ENCODE data around the gene RGS6. TPM values are rescaled to one million over a fixed set of nuclear protein-coding genes. Genes with fewer than 3 reads are reported as not detected.

The RGS6 gene
- total and polyA plus RNA-seq, 4 donors: 0.21 to 5.4 (median 0.45) TPM

GRCh38 chr14:72513965-72514659 is 581.9 kb downstream of the RGS6 start:
- no peaks in the 10 kb centered on the region for H3K36me3 ChIP-seq (ENCODE audit: control insufficient read depth in 4 of 4, insufficient read depth in 4 of 4, low read length in 4 of 4)
- WGBS, 2 donors: 53 to 54% methylated on average over 11 of the region's 11 CpGs
- TF ChIP-seq CTCF (IDR thresholded peaks at IDR 0.05; ENCODE audit: control extremely low read depth, extremely low read depth): peak; percentile 11
- peaks cover 0 to 7% (median 0%) of the 10 kb centered on the region in 5 donors for H3K4me1 ChIP-seq (ENCODE audit: control insufficient read depth in 5 of 5, insufficient read depth in 5 of 5, low read length in 5 of 5)
- H3K4me3 ChIP-seq: no peak overlapping the region
- H3K9me3 ChIP-seq (ENCODE audit: control insufficient read depth in 4 of 4, insufficient read depth in 3 of 4, low read length in 3 of 4): no peaks in the 10 kb centered on the region
- no peaks in the 10 kb centered on the region for H3K27me3 ChIP-seq (ENCODE audit: control insufficient read depth in 3 of 3, insufficient read depth in 3 of 3, low read length in 2 of 3)
- H3K27ac ChIP-seq (ENCODE audit: low read depth in 1 of 2, low read length in 1 of 2): no peak overlapping the region
- DNase-seq (peak in 2 of 3 donors; percentile 66 to 72), ATAC-seq (ENCODE audit: insufficient read depth, low FRiP score) (no peak)
- H3K9ac ChIP-seq (ENCODE audit: insufficient read depth in 1 of 2, low read length in 2 of 2): no peak overlapping the region

DNA sequence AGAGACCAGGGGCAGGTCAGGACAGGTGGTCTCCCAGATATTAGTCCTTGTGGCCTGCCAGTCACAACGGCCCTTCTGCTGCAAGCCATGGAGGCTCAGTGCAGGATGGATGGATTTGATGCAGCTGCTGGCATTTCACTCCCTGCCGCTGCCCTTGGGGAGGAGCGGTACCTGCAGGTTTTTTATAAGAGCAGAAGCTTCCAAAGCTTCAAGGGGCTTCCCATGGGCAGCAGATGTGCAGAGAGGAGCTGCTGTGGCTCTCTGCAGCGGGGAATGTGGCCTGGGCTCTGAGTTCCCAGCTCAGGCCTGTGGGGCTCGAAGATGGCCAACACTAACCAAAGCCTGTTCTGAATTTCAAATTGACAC is 582.4 kb downstream of the RGS6 start:
- no peaks in the 10 kb centered on the region for H3K36me3 ChIP-seq (ENCODE audit: control insufficient read depth in 4 of 4, insufficient read depth in 4 of 4, low read length in 4 of 4)
- WGBS, 2 donors: 88 to 89% methylated on average over 5 of the region's 5 CpGs
- ATAC-seq (ENCODE audit: insufficient read depth, low FRiP score) (no peak), DNase-seq (no peak)
- peaks cover 0 to 7% (median 0%) of the 10 kb centered on the region in 5 donors for H3K4me1 ChIP-seq (ENCODE audit: control insufficient read depth in 5 of 5, insufficient read depth in 5 of 5, low read length in 5 of 5)
- H3K4me3 ChIP-seq: no peak overlapping the region
- no peaks in the 10 kb centered on the region for H3K9me3 ChIP-seq (ENCODE audit: control insufficient read depth in 4 of 4, insufficient read depth in 3 of 4, low read length in 3 of 4)
- no peak for TF ChIP-seq CTCF (IDR thresholded peaks at IDR 0.05; ENCODE audit: control extremely low read depth, extremely low read depth)
- no peak overlapping the region for H3K27ac ChIP-seq (ENCODE audit: low read depth in 1 of 2, low read length in 1 of 2)
- no peaks in the 10 kb centered on the region for H3K27me3 ChIP-seq (ENCODE audit: control insufficient read depth in 3 of 3, insufficient read depth in 3 of 3, low read length in 2 of 3)
- no peak overlapping the region for H3K9ac ChIP-seq (ENCODE audit: insufficient read depth in 1 of 2, low read length in 2 of 2)

DNA sequence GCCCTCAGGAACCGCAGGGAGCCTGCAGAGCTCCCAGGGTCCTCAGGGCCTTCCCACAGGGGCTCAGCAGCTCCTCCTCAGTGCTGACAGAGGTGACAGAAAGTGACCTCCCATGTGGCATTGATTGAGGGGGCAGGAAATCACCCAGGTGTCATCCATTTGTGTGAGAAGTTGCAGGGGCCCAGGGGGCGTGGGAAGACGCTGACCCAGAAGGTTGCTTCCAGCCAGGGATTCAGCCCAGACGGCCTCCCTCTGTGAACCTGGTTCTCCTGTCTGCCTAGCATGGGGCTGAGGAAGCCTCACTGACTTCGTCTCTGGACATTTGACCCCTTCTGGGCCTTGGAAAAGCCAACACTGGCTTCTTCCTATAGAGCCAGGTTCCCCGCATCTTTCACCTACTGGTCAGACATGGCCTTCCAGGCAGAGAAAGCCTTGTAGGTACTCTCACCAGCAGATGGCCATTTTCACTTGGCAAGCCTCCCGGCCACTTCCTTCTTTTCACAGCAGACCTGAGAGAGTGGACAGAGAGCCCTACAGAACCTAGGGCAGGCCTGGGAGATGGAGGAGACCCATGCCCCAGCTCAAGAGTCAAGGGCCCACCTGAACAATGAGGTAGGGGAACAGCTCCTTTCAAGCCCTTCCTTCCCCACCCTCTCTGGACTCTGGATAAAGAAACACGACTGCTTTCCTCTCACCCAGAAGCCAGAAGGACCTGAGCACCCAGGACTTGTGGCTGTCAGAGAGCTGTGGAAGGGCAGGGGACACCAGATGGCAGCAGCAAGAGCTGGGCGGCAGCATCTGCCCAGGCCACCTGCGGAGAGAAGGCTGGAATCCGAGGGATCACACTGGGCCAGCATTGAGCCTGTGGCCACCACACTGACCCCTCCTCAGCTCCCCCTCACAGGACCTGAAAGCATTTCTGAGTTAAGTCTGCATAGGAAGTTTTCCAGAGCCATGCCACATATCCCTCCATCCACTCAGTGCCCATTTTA is 583.8 kb downstream of the RGS6 start:
- no peak for TF ChIP-seq CTCF (IDR thresholded peaks at IDR 0.05; ENCODE audit: control extremely low read depth, extremely low read depth)
- peaks cover 0 to 7% (median 0%) of the 10 kb centered on the region in 5 donors for H3K4me1 ChIP-seq (ENCODE audit: control insufficient read depth in 5 of 5, insufficient read depth in 5 of 5, low read length in 5 of 5)
- no peak overlapping the region for H3K27ac ChIP-seq (ENCODE audit: low read depth in 1 of 2, low read length in 1 of 2)
- H3K27me3 ChIP-seq (ENCODE audit: control insufficient read depth in 3 of 3, insufficient read depth in 3 of 3, low read length in 2 of 3): no peaks in the 10 kb centered on the region
- peak in 1 of 3 donors; percentile 44 for DNase-seq
- H3K9ac ChIP-seq (ENCODE audit: insufficient read depth in 1 of 2, low read length in 2 of 2): no peak overlapping the region
- no peak overlapping the region for H3K4me3 ChIP-seq
- no peaks in the 10 kb centered on the region for H3K36me3 ChIP-seq (ENCODE audit: control insufficient read depth in 4 of 4, insufficient read depth in 4 of 4, low read length in 4 of 4)
- WGBS, 2 donors: 78 to 80% methylated on average over 11 of the region's 11 CpGs
- no peaks in the 10 kb centered on the region for H3K9me3 ChIP-seq (ENCODE audit: control insufficient read depth in 4 of 4, insufficient read depth in 3 of 4, low read length in 3 of 4)
- ATAC-seq (ENCODE audit: insufficient read depth, low FRiP score): no peak

Measured in lung (tissue), 12 donors.